ENCODE data around the gene C14orf93. TPM values are rescaled to one million over a fixed set of nuclear protein-coding genes. Genes with fewer than 3 reads are reported as not detected.

C14orf93 gene
- total RNA-seq, 2 donors from 2014 or later: 15.1 to 17.6 TPM

GRCh38 chr14:22977684-22978486, 32.1 kb downstream of the C14orf93 start:
- TF ChIP-seq CTCF (IDR thresholded peaks at IDR 0.05) (no peak), POLR2AphosphoS5 (IDR thresholded peaks at IDR 0.05) (no peak), POLR2A (IDR thresholded peaks at IDR 0.05) (no peak)
- Histone ChIP-seq H3K4me1 (replicated peaks) (peaks cover 4% of the 10 kb centered on the region), H3K27me3 (replicated peaks; ENCODE audit: insufficient read depth) (no peaks in the 10 kb centered on the region), H3K27ac (peak overlapping the region; percentile 76 to 86), H3K4me3 (no peak overlapping the region), H3K9me3 (no peaks in the 10 kb centered on the region), H3K36me3 (no peaks in the 10 kb centered on the region)
- WGBS: 19% methylated on average over 8 of the region's 8 CpGs
- intact Hi-C loops (cut with DNase I): loop anchor here (5.0 kb wide), 1 partner anchor 106 kb away; the partner anchor contains the start of gene LRP10
- peak; percentile 34 for DNase-seq (ENCODE audit: low spot score)

GRCh38 chr14:22977434-22977683, 32.6 kb downstream of the C14orf93 start:
- H3K27ac ChIP-seq: peak overlapping the region; percentile 76 to 86
- H3K27me3 ChIP-seq (replicated peaks; ENCODE audit: insufficient read depth): no peaks in the 10 kb centered on the region
- no peak for TF ChIP-seq POLR2A (IDR thresholded peaks at IDR 0.05)
- no peak for TF ChIP-seq CTCF (IDR thresholded peaks at IDR 0.05)
- TF ChIP-seq POLR2AphosphoS5 (IDR thresholded peaks at IDR 0.05): no peak
- no peak for DNase-seq (ENCODE audit: low spot score)
- H3K4me3 ChIP-seq: no peak overlapping the region
- H3K36me3 ChIP-seq: no peaks in the 10 kb centered on the region
- no peaks in the 10 kb centered on the region for H3K9me3 ChIP-seq
- intact Hi-C loops (cut with DNase I): loop anchor here (5.0 kb wide), 1 partner anchor 105 kb away; the partner anchor contains the start of gene LRP10
- peaks cover 4% of the 10 kb centered on the region for H3K4me1 ChIP-seq (replicated peaks)

DNA sequence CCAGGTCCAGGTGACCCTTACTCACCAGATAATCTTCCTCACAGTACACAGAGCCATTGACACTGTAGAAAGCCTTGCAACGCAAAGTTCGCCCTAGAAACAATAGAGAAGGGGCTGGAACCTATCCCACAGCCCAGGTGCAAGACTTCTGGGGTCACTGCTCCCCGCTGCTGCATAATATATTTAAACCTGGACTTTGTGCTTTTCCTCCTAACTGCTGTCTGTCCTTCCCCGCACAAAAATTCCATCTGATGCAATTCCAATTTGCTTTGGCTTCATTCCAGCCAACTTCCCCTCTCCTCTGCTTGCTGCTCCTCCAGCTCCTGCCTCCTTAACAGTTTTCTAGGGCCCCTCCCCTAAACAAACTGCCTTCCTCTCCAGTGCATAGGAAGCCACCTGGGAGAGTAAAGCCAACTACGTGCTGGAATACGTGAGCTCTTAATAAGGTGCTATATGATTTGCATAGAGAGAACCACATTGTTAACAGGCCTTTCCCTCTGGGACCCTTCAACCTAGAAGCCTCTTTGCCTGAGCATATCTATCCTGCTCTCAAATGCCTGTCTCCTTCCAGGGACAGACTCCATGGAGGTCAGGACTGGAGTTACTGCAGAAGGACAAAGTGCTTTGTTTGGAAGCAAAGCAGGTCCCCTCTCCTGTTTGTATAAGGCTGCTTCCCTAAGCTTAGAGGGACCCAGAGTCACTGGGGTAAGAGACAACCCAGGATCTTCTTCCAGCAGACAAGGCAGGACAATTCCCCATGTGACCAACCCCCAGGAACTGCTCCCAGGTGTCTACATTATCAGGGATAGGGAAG, 33.1 kb downstream of the C14orf93 start:
- 30% methylated on average over 6 of the region's 6 CpGs for WGBS
- H3K9me3 ChIP-seq: no peaks in the 10 kb centered on the region
- DNase-seq (ENCODE audit: low spot score): no peak
- peak overlapping the region; percentile 76 to 86 for H3K27ac ChIP-seq
- H3K4me1 ChIP-seq (replicated peaks): peaks cover 4% of the 10 kb centered on the region
- intact Hi-C loops (cut with DNase I): loop anchor here (5.0 kb wide), 1 partner anchor 105 kb away; the partner anchor contains the start of gene LRP10
- TF ChIP-seq POLR2A (IDR thresholded peaks at IDR 0.05) (no peak), POLR2AphosphoS5 (IDR thresholded peaks at IDR 0.05) (no peak), CTCF (IDR thresholded peaks at IDR 0.05) (no peak)
- H3K36me3 ChIP-seq: no peaks in the 10 kb centered on the region
- no peaks in the 10 kb centered on the region for H3K27me3 ChIP-seq (replicated peaks; ENCODE audit: insufficient read depth)
- H3K4me3 ChIP-seq: no peak overlapping the region

GRCh38 chr14:22974530-22975313, 35.2 kb downstream of the C14orf93 start:
- Histone ChIP-seq H3K27ac (no peak overlapping the region), H3K9me3 (no peaks in the 10 kb centered on the region), H3K27me3 (replicated peaks; ENCODE audit: insufficient read depth) (no peaks in the 10 kb centered on the region), H3K36me3 (no peaks in the 10 kb centered on the region), H3K4me3 (no peak overlapping the region), H3K4me1 (replicated peaks) (peaks cover 4% of the 10 kb centered on the region)
- DNase-seq (ENCODE audit: low spot score): no peak
- intact Hi-C loops (cut with DNase I): loop anchor here (1.0 to 5.0 kb wide), 2 partner anchors 8 to 102 kb away; partner anchors contain the start of genes AJUBA and LRP10
- no peak for TF ChIP-seq POLR2A (IDR thresholded peaks at IDR 0.05)
- no peak for TF ChIP-seq CTCF (IDR thresholded peaks at IDR 0.05)
- TF ChIP-seq POLR2AphosphoS5 (IDR thresholded peaks at IDR 0.05): no peak
- WGBS: 56% methylated on average over 9 of the region's 9 CpGs
